ENCODE measurements around the gene PYROXD2. TPM values are rescaled to one million over a fixed set of nuclear protein-coding genes. Genes with fewer than 3 reads are reported as not detected.

Gene PYROXD2
- total and polyA plus RNA-seq, 10 of the 15 experiments (the other 5 are each of a cell fraction or from before 2014, with no cell fraction given), result 4.8 to 15.8 (median 11.1) TPM

DNA sequence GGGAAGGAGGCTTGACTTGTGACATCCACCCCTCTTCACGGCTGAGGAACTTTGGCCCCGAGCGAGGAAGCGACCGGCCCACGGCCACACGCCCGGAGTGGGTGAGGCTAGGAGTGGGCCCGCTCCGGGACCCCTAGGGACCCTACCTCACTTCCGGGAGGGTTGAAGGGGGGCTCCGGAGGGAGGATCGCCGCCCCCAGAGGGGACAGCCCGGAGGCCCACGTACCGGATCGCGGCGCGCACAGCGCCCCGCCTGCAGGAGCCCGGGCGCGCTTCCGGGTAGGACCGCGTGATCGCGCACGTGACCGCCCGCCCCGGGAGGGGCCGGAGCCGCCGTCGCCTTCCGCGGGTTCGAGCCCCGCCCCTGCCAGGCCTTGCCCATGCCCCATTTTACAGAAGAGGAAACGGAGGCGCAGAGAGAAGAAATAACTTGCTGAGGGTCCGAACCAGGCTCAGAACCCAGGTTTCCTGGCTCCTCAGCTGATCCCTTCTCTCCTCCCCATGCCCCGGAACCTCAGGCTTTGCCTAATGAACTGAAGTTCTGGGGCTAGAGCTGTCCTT is 31.8 kb upstream of the PYROXD2 start, which contains the start of gene HPS1 (continued):
- TF ChIP-seq JUND (IDR thresholded peaks at IDR 0.05; ENCODE audit: low read depth, low read length) (no peak), KLF5 (IDR thresholded peaks at IDR 0.05; ENCODE audit: partially characterized antibody) (peak; percentile 60), TAF1 (IDR thresholded peaks at IDR 0.05; ENCODE audit: borderline replicate concordance, low read depth, low read length) (peak; percentile 88), RFX5 (IDR thresholded peaks at IDR 0.05; ENCODE audit: low read depth, low read length) (no peak), POLR2A (IDR thresholded peaks at IDR 0.05; ENCODE audit: low read depth, low read length) (peak; percentile 94), BMI1 (IDR thresholded peaks at IDR 0.05; ENCODE audit: borderline replicate concordance) (no peak), LARP7 (IDR thresholded peaks at IDR 0.05) (peak; percentile 43; the same call in 1 of the 2 replicates), ZNF217 (IDR thresholded peaks at IDR 0.05) (peak; percentile 96; the same call in 1 of the 2 replicates), GABPA (IDR thresholded peaks at IDR 0.05; ENCODE audit: low read depth) (peak; percentile 35; the same call in 1 of the 2 replicates), EP300 (IDR thresholded peaks at IDR 0.05; ENCODE audit: borderline replicate concordance in 1 of 2, control insufficient read depth in 1 of 2, low read depth in 2 of 2, low read length in 2 of 2) (peak in 1 of 2 experiments; percentile 44; a peak in 1 of 4 replicates), HCFC1 (IDR thresholded peaks at IDR 0.05; ENCODE audit: low read length) (peak; percentile 35; the same call in 1 of the 2 replicates), TBL1XR1 (IDR thresholded peaks at IDR 0.05; ENCODE audit: low read depth, low read length) (peak; percentile 67), EGR1 (IDR thresholded peaks at IDR 0.05; ENCODE audit: borderline replicate concordance in 1 of 2, low read depth in 2 of 2, low read length in 2 of 2) (peak; percentile 9 to 52)
- TF ChIP-seq, protein P1, sequence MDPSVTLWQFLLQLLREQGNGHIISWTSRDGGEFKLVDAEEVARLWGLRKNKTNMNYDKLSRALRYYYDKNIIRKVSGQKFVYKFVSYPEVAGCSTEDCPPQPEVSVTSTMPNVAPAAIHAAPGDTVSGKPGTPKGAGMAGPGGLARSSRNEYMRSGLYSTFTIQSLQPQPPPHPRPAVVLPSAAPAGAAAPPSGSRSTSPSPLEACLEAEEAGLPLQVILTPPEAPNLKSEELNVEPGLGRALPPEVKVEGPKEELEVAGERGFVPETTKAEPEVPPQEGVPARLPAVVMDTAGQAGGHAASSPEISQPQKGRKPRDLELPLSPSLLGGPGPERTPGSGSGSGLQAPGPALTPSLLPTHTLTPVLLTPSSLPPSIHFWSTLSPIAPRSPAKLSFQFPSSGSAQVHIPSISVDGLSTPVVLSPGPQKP (IDR thresholded peaks at IDR 0.05; ENCODE audit: low read depth, low read length), result peak; percentile 67
- TF ChIP-seq, protein P2, sequence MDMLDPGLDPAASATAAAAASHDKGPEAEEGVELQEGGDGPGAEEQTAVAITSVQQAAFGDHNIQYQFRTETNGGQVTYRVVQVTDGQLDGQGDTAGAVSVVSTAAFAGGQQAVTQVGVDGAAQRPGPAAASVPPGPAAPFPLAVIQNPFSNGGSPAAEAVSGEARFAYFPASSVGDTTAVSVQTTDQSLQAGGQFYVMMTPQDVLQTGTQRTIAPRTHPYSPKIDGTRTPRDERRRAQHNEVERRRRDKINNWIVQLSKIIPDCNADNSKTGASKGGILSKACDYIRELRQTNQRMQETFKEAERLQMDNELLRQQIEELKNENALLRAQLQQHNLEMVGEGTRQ (IDR thresholded peaks at IDR 0.05; ENCODE audit: borderline replicate concordance, low read depth, low read length), result peak; percentile 98
- TF ChIP-seq, protein P3, sequence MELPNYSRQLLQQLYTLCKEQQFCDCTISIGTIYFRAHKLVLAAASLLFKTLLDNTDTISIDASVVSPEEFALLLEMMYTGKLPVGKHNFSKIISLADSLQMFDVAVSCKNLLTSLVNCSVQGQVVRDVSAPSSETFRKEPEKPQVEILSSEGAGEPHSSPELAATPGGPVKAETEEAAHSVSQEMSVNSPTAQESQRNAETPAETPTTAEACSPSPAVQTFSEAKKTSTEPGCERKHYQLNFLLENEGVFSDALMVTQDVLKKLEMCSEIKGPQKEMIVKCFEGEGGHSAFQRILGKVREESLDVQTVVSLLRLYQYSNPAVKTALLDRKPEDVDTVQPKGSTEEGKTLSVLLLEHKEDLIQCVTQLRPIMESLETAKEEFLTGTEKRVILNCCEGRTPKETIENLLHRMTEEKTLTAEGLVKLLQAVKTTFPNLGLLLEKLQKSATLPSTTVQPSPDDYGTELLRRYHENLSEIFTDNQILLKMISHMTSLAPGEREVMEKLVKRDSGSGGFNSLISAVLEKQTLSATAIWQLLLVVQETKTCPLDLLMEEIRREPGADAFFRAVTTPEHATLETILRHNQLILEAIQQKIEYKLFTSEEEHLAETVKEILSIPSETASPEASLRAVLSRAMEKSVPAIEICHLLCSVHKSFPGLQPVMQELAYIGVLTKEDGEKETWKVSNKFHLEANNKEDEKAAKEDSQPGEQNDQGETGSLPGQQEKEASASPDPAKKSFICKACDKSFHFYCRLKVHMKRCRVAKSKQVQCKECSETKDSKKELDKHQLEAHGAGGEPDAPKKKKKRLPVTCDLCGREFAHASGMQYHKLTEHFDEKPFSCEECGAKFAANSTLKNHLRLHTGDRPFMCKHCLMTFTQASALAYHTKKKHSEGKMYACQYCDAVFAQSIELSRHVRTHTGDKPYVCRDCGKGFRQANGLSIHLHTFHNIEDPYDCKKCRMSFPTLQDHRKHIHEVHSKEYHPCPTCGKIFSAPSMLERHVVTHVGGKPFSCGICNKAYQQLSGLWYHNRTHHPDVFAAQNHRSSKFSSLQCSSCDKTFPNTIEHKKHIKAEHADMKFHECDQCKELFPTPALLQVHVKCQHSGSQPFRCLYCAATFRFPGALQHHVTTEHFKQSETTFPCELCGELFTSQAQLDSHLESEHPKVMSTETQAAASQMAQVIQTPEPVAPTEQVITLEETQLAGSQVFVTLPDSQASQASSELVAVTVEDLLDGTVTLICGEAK (IDR thresholded peaks at IDR 0.05; ENCODE audit: borderline replicate concordance), result 0 out of 2 replicates have a peak, but pooled peaks have one; percentile 49
- TF ChIP-seq, protein P4, sequence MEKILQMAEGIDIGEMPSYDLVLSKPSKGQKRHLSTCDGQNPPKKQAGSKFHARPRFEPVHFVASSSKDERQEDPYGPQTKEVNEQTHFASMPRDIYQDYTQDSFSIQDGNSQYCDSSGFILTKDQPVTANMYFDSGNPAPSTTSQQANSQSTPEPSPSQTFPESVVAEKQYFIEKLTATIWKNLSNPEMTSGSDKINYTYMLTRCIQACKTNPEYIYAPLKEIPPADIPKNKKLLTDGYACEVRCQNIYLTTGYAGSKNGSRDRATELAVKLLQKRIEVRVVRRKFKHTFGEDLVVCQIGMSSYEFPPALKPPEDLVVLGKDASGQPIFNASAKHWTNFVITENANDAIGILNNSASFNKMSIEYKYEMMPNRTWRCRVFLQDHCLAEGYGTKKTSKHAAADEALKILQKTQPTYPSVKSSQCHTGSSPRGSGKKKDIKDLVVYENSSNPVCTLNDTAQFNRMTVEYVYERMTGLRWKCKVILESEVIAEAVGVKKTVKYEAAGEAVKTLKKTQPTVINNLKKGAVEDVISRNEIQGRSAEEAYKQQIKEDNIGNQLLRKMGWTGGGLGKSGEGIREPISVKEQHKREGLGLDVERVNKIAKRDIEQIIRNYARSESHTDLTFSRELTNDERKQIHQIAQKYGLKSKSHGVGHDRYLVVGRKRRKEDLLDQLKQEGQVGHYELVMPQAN (conservative IDR thresholded peaks at IDR 0.05), result peak; percentile 86
- TF ChIP-seq, protein P5, sequence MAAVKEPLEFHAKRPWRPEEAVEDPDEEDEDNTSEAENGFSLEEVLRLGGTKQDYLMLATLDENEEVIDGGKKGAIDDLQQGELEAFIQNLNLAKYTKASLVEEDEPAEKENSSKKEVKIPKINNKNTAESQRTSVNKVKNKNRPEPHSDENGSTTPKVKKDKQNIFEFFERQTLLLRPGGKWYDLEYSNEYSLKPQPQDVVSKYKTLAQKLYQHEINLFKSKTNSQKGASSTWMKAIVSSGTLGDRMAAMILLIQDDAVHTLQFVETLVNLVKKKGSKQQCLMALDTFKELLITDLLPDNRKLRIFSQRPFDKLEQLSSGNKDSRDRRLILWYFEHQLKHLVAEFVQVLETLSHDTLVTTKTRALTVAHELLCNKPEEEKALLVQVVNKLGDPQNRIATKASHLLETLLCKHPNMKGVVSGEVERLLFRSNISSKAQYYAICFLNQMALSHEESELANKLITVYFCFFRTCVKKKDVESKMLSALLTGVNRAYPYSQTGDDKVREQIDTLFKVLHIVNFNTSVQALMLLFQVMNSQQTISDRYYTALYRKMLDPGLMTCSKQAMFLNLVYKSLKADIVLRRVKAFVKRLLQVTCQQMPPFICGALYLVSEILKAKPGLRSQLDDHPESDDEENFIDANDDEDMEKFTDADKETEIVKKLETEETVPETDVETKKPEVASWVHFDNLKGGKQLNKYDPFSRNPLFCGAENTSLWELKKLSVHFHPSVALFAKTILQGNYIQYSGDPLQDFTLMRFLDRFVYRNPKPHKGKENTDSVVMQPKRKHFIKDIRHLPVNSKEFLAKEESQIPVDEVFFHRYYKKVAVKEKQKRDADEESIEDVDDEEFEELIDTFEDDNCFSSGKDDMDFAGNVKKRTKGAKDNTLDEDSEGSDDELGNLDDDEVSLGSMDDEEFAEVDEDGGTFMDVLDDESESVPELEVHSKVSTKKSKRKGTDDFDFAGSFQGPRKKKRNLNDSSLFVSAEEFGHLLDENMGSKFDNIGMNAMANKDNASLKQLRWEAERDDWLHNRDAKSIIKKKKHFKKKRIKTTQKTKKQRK (IDR thresholded peaks at IDR 0.05; ENCODE audit: low read depth, low read length), result no peak

All from GM12878 (cell line).